Epithelial cell of esophagus (primary cell): ENCODE data around the gene SCAMP1.

Experiments used
- DNase-seq: peaks from one replicate; pipeline ENCODE4 v3.0.0; 2010; ENCODE audit warnings: low read depth
- H3K4me3 ChIP-seq: 2 replicates; pipeline ENCODE4 v1.5.1; 2011; ENCODE audit warnings: mild to moderate bottlenecking, low read length, control low read depth
- CTCF ChIP-seq: IDR thresholded peaks from 2 replicates; pipeline ENCODE4 v1.5.1; 2011; ENCODE audit warnings: low read depth, mild to moderate bottlenecking, low read length, control low read depth, inconsistent platforms; ENCODE audit not compliant: insufficient read depth; ENCODE audit errors: missing control alignments

SCAMP1 gene

GRCh38 chr5:78519198-78519941, 159.0 kb downstream of the SCAMP1 start:
- TF ChIP-seq CTCF = no peak
- peak; percentile 53 for DNase-seq
- no peak overlapping the region for H3K4me3 ChIP-seq

- no peak for DNase-seq
- H3K4me3 ChIP-seq = no peak overlapping the region
- no peak for TF ChIP-seq CTCF
Observed at GRCh38 chr5:78521455-78521854, 161.0 kb downstream of the SCAMP1 start.

GRCh38 chr5:78522476-78523260, 162.3 kb downstream of the SCAMP1 start:
- no peak for DNase-seq
- TF ChIP-seq CTCF = no peak
- no peak overlapping the region for H3K4me3 ChIP-seq

GRCh38 chr5:78523314-78524193, 163.1 kb downstream of the SCAMP1 start:
- DNase-seq = no peak
- H3K4me3 ChIP-seq = no peak overlapping the region
- TF ChIP-seq CTCF = no peak

- DNase-seq = peak; percentile 97
- no peak for TF ChIP-seq CTCF
- no peak overlapping the region for H3K4me3 ChIP-seq
Observed at GRCh38 chr5:78526049-78526525, 165.7 kb downstream of the SCAMP1 start.

GRCh38 chr5:78527054-78527859, 166.8 kb downstream of the SCAMP1 start:
- peak; percentile 96 for DNase-seq
- H3K4me3 ChIP-seq = no peak overlapping the region
- TF ChIP-seq CTCF = no peak
